SK-MEL-5 (cell line): Measurements from ENCODE around the gene LZTS2. TPM values are rescaled to one million over a fixed set of nuclear protein-coding genes. Genes with fewer than 3 reads are reported as not detected.
"Not testable (repeated sequence)": the region's sequence is repeated elsewhere in the genome, so short reads cannot be mapped to it uniquely, and the experiment has no call there.

Experiments
- DNase-seq: peaks from one replicate; pipeline ENCODE4 v3.0.0-alpha.2; 2016; ENCODE audit warnings: low read depth, low spot score
- in situ Hi-C: cut with HindIII; loops from 2 replicates; pipeline ENCODE4 v1.10.0; 2016; ENCODE audit warnings: low sequenced_read_pairs, high pct_unique_total_duplicates, low pct_unique_long_range_greater_than_20kb
- total RNA-seq: library from RNA; depleted of rRNA; stranded (reverse); fragments of >200 nt; shearing (Covaris generic); gene quantifications from 2 replicates; pipeline ENCODE4 v1.2.3, GENCODE V29; 2014

LZTS2 gene
- total RNA-seq, 1 experiment from 2014 or later = 37.1 TPM

GRCh38 chr10:100975397-100975796 is 24.2 kb upstream of the LZTS2 start:
- DNase-seq, in situ Hi-C loops: not testable (repeated sequence)

- in situ Hi-C loops = no loop called here
- DNase-seq = no peak
Observed at GRCh38 chr10:100976906-100977305, 22.7 kb upstream of the LZTS2 start.

GRCh38 chr10:100977436-100977835 is 22.2 kb upstream of the LZTS2 start:
- DNase-seq = no peak
- in situ Hi-C loops = no loop called here

- in situ Hi-C loops = no loop called here
Observed at GRCh38 chr10:100978121-100978900, 21.3 kb upstream of the LZTS2 start.

GRCh38 chr10:100978901-100979195 is 20.8 kb upstream of the LZTS2 start:
- in situ Hi-C loops = no loop called here
- DNase-seq = no peak

More at GRCh38 chr10:100978121-100978900, 21.3 kb upstream of the LZTS2 start:
- no peak for DNase-seq

DNA sequence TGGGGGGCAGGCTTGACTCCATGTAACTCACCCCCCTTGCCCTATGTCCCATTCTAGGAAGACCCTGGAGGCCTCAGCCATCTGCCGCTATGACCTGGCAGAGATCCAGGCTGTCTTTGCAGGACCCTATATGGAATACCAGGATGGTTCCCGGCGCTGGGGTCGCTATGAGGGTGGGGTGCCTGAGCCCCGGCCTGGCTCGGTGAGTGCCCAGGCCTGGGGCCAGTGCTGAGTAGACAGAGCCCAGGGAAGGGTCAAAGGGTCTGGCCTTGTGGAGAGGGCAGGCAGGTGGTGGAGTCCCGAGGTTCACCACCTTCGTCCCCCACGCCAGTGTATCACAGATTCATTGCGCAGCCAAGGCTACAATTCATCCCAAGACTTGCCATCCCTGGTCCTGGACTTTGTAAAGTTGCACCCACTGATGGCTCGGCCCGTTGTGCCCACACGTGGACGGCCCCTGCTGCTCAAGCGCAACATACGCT is 19.8 kb upstream of the LZTS2 start:
- no peak for DNase-seq
- in situ Hi-C loops = no loop called here

DNA sequence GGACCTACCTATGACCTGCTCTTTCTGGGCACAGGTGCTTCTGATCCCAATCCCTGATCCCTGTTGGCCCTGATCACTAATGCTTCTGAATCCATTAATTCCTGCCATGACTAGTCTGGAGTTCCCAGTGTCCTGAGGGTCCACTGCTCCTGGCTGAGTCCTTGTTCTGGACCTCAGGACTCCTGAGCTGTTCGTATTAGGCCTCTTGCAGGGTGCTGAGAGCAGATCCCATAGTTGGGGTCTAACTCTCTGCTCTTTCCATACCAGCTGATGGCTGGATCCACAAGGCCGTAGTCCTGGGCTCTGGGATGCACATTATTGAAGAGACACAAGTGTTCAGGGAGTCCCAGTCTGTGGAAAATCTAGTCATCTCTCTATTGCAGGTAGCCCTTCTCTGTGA is 19.3 kb upstream of the LZTS2 start:
- in situ Hi-C loops = no loop called here
- no peak for DNase-seq

DNA sequence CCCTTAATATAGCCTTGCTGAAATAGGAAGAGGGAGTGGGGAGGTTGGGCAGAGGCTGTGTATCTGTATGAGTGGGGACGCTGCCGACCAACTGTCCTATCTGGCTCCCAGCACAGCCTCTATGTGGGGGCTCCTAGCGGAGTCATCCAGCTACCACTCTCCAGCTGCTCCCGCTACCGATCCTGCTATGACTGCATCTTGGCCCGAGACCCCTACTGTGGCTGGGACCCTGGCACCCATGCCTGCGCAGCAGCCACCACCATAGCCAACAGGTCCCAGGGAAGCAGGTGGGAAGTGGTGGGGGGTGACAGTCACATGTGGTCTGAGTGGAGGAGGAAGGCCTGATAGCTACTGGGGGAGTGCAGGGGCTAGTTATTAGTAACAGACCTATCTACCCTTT is 18.9 kb upstream of the LZTS2 start:
- no peak for DNase-seq
- in situ Hi-C loops = no loop called here

GRCh38 chr10:100981178-100981772 is 18.3 kb upstream of the LZTS2 start:
- DNase-seq = no peak
- in situ Hi-C loops = no loop called here

DNA sequence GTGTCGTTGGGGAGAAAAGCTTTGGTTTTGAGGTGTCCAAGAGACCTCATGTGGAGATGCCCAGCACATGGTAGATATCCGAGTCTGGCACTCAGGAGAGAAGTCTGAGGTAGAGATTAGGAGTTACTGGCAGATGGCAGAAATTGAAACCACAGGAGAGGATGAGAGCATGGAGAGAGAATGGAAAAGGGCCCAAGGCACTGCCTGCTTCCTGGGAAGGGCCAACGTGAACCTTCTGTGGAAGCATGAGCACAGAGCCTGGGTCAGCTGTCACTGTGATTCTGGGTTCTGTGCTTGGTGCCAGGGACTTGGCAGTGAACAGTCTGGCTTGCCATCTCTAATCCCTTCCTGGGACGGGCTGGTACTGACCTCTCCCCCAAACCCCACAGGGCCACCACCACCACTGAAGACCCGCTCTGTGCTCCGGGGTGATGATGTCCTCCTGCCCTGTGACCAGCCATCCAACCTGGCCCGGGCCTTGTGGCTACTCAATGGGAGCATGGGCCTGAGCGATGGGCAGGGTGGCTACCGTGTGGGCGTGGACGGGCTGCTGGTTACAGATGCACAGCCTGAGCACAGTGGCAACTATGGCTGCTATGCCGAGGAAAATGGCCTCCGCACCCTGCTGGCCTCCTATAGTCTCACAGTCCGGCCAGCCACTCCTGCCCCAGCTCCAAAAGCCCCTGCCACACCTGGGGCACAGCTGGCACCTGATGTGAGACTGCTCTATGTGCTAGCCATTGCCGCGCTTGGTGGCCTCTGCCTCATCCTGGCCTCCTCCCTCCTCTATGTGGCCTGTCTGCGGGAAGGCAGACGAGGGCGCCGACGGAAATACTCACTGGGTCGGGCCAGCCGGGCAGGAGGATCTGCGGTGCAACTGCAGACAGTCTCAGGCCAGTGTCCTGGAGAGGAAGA is 16.4 kb upstream of the LZTS2 start:
- DNase-seq = no peak
- in situ Hi-C loops = no loop called here

DNA sequence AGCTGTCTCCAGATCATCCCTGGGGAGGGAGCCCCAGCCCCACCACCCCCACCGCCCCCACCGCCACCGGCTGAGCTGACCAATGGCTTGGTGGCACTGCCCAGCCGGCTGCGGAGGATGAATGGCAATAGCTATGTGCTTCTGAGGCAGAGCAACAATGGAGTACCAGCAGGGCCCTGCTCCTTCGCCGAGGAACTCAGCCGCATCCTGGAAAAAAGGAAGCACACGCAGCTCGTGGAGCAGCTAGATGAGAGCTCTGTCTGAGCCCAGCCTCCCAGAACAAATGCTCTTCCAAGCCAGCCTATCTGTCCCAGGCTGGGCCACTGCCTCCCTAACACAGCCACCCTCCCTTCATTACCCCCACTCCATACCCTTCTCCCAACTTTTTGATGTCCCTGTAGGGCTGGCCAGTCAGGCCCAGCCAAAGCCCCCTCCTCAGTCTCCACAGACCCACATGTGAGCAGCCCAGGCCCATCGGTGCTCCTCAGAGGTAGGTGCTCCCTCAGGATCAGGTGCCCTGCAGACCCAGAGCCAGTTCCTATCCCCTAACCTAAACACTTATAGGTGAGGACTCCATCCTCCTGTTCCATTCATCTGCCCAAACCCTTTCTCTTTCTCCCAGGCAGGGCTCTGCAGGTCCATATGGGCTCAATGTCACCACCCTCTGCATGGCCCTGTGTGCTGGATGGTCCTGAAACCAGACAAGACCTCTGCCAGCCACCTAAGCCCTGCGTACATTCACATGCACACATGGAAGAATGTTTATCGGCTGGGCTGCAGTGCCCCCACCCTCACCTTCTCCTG is 15.5 kb upstream of the LZTS2 start:
- DNase-seq = no peak
- in situ Hi-C loops = no loop called here

GRCh38 chr10:100984672-100985177 is 14.9 kb upstream of the LZTS2 start:
- no peak for DNase-seq
- in situ Hi-C loops = no loop called here

DNA sequence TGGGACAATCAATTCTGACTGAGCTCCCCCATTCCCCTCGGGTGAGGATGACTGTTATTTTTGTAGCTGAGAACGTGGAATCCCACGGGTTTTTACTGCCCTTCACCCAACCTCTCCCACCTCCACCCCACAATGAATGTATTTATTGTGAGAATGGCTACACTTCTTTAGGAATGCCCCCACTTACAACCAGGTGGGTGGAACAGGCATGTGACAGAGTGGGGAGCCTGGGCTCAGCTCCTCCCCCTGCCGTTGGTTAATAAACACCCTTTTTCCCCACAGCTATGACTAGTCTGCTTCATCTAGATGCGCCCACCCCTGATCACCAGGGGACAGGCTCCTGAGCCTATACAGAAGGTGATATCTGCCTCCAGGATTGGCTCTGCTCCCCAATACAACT is 14.3 kb upstream of the LZTS2 start:
- in situ Hi-C loops = no loop called here
- no peak for DNase-seq

- no peak for DNase-seq
- in situ Hi-C loops = no loop called here
Observed at GRCh38 chr10:100986623-100986951, 13.0 kb upstream of the LZTS2 start.

DNA sequence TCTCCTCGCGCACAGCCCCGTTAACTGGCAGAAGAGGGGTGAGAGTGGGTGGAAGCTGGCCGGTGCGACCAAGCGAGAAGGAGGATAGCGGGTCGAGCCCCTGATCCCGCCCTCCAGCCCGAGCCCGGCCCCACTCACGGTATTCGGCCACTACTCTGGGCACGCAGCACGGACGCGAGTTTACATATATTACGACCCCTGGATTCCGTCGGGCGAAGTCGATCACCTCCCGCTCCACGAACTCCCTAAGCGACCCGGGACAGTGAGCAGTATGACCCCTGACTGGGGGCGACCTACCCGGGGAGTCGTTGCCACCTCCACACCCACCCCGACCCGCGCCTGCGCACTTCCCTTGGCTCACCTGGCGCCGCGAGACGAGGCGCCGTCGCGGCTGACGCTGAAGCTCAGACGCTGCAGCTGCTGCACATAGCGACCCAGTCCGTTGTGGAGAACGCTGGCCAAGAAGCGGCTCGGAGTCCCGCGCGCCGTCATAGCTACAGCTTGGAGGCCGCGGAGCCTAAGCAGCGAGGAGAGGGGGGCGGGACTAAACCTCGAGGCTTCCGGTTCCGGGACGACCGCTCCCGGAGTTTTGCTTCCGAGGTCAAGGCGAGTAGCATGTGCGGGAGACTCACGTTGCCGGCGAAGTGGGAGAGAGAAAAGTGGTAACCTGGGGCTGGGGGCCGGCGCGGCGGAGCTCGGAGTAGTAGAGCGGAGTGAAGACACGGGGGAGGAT is 12.5 kb upstream of the LZTS2 start, which contains the start of the genes MRPL43 and TWNK:
MRPL43 (minus strand) TSS at position 546 of the 733 bp plus-strand sequence; CDS start at position 492, 54 bp downstream.
TWNK (plus strand) TSS at position 592 of the 733 bp plus-strand sequence. CDS start 668 bp downstream, outside the sequence.
- peak; percentile 71 for DNase-seq
- in situ Hi-C loops = no loop called here

DNA sequence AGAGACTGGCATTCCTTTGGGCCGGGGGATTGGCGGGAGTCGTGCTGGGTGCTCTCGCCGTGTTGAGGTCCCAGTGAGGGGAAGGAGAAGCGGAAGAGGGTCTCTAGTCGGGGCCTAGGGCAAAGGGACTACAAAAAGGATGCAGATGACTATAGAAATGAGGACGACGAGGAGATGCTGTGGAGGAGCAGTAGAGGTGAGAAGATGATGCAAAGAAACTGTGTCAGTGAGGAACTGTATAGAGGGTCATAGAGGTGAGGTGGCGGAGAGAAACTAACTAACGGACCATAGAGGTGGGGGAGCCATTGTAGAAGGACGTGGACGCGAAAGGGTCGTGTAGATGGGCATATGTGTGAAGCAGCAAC is 11.9 kb upstream of the LZTS2 start:
- in situ Hi-C loops = no loop called here
- DNase-seq = no peak

DNA sequence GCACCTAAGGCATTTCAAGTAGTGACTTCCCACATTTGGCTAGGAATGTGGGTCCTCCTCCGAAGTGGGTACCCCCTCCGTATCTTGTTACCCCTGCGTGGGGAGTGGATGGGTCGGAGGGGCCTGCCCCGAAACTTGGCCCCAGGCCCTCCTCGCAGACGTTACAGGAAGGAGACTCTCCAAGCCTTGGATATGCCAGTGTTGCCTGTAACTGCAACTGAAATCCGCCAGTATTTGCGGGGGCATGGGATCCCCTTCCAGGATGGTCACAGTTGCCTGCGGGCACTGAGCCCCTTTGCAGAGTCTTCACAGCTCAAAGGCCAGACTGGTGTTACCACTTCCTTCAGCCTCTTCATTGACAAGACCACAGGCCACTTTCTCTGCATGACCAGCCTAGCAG is 11.4 kb upstream of the LZTS2 start:
- DNase-seq = no peak
- in situ Hi-C loops = no loop called here
